H1 (cell line): ENCODE results near the gene SH3RF2. TPM values are rescaled to one million over a fixed set of nuclear protein-coding genes. Genes with fewer than 3 reads are reported as not detected.

Experiments used
- MAFK ChIP-seq: IDR thresholded peaks from 2 replicates; pipeline ENCODE4 v1.6.1; 2012; ENCODE audit warnings: low read depth, mild to moderate bottlenecking, improper control_type of control experiment, low read length
- RAD21 ChIP-seq, 2 experiments: IDR thresholded peaks in 1 of 2; conservative IDR thresholded peaks in 1 of 2; 2 replicates each; pipeline ENCODE4 v1.6.1; 2011; ENCODE audit warnings: low read depth in 2 of 2, low read length in 2 of 2, improper control_type of control experiment in 1 of 2, inconsistent platforms in 1 of 2, mild to moderate bottlenecking in 1 of 2, moderate library complexity in 1 of 2
- SP2 ChIP-seq: IDR thresholded peaks from 2 replicates; pipeline ENCODE4 v1.6.1; 2012; ENCODE audit warnings: mild to moderate bottlenecking, low read length, inconsistent platforms
- TAF7 ChIP-seq: optimal IDR thresholded peaks from 2 replicates; pipeline ENCODE3; 2011; ENCODE audit warnings: low read depth, mild to moderate bottlenecking, inconsistent platforms, low read length, moderate library complexity, borderline replicate concordance
- polyA plus RNA-seq, 7 experiments: library from polyadenylated mRNA; depleted of rRNA in 3 of 7; stranded (reverse) in 5 of 7; unstranded in 2 of 7; fragments of >200 nt in 5 of 7; fragments of 200-250 nt in 2 of 7; gene quantifications; 1 replicate in 5 of 7; 2 replicates in 1 of 7; 4 replicates in 1 of 7; pipeline versions ENCODE4 v1.2.1 to v1.2.3, GENCODE V29; 2011 to 2013; ENCODE audit warnings: missing spikeins in 2 of 7, mixed read lengths in 2 of 7
- total RNA-seq: library from RNA; stranded (reverse); fragmentation: NEBNext Ultra II Directional; extraction: Animal tissue kit (Norgen Biotek cat#: 25700); gene quantifications from 2 replicates; pipeline ENCODE4 v1.2.1, GENCODE V29; 2021
- TF ChIP-seq, protein P1 (sequence below): fragments of 300-600 bp; sonication (generic); IDR thresholded peaks from 2 replicates; pipeline ENCODE4 v1.7.1; 2012; ENCODE audit warnings: low read length, moderate library complexity, mild to moderate bottlenecking, inconsistent platforms; ENCODE audit not compliant: insufficient replicate concordance
- TF ChIP-seq, protein P2 (sequence below): IDR thresholded peaks from 2 replicates; pipeline ENCODE4 v1.6.1; 2012; ENCODE audit warnings: inconsistent platforms

SH3RF2 gene
- total and polyA plus RNA-seq, 2 of the 8 experiments (the other 6 are each of a cell fraction or from before 2014, with no cell fraction given): 0.80 to 0.95 TPM

GRCh38 chr5:145984072-145984471 lies 47.7 kb downstream of the SH3RF2 start (continued):
- TF ChIP-seq, protein P1, sequence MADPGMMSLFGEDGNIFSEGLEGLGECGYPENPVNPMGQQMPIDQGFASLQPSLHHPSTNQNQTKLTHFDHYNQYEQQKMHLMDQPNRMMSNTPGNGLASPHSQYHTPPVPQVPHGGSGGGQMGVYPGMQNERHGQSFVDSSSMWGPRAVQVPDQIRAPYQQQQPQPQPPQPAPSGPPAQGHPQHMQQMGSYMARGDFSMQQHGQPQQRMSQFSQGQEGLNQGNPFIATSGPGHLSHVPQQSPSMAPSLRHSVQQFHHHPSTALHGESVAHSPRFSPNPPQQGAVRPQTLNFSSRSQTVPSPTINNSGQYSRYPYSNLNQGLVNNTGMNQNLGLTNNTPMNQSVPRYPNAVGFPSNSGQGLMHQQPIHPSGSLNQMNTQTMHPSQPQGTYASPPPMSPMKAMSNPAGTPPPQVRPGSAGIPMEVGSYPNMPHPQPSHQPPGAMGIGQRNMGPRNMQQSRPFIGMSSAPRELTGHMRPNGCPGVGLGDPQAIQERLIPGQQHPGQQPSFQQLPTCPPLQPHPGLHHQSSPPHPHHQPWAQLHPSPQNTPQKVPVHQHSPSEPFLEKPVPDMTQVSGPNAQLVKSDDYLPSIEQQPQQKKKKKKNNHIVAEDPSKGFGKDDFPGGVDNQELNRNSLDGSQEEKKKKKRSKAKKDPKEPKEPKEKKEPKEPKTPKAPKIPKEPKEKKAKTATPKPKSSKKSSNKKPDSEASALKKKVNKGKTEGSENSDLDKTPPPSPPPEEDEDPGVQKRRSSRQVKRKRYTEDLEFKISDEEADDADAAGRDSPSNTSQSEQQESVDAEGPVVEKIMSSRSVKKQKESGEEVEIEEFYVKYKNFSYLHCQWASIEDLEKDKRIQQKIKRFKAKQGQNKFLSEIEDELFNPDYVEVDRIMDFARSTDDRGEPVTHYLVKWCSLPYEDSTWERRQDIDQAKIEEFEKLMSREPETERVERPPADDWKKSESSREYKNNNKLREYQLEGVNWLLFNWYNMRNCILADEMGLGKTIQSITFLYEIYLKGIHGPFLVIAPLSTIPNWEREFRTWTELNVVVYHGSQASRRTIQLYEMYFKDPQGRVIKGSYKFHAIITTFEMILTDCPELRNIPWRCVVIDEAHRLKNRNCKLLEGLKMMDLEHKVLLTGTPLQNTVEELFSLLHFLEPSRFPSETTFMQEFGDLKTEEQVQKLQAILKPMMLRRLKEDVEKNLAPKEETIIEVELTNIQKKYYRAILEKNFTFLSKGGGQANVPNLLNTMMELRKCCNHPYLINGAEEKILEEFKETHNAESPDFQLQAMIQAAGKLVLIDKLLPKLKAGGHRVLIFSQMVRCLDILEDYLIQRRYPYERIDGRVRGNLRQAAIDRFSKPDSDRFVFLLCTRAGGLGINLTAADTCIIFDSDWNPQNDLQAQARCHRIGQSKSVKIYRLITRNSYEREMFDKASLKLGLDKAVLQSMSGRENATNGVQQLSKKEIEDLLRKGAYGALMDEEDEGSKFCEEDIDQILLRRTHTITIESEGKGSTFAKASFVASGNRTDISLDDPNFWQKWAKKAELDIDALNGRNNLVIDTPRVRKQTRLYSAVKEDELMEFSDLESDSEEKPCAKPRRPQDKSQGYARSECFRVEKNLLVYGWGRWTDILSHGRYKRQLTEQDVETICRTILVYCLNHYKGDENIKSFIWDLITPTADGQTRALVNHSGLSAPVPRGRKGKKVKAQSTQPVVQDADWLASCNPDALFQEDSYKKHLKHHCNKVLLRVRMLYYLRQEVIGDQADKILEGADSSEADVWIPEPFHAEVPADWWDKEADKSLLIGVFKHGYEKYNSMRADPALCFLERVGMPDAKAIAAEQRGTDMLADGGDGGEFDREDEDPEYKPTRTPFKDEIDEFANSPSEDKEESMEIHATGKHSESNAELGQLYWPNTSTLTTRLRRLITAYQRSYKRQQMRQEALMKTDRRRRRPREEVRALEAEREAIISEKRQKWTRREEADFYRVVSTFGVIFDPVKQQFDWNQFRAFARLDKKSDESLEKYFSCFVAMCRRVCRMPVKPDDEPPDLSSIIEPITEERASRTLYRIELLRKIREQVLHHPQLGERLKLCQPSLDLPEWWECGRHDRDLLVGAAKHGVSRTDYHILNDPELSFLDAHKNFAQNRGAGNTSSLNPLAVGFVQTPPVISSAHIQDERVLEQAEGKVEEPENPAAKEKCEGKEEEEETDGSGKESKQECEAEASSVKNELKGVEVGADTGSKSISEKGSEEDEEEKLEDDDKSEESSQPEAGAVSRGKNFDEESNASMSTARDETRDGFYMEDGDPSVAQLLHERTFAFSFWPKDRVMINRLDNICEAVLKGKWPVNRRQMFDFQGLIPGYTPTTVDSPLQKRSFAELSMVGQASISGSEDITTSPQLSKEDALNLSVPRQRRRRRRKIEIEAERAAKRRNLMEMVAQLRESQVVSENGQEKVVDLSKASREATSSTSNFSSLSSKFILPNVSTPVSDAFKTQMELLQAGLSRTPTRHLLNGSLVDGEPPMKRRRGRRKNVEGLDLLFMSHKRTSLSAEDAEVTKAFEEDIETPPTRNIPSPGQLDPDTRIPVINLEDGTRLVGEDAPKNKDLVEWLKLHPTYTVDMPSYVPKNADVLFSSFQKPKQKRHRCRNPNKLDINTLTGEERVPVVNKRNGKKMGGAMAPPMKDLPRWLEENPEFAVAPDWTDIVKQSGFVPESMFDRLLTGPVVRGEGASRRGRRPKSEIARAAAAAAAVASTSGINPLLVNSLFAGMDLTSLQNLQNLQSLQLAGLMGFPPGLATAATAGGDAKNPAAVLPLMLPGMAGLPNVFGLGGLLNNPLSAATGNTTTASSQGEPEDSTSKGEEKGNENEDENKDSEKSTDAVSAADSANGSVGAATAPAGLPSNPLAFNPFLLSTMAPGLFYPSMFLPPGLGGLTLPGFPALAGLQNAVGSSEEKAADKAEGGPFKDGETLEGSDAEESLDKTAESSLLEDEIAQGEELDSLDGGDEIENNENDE: no peak
- TF ChIP-seq MAFK (no peak), RAD21 (IDR thresholded peaks at IDR 0.05 in 1 of 2, conservative IDR thresholded peaks at IDR 0.05 in 1 of 2; ENCODE audit: low read depth in 2 of 2, low read length in 2 of 2) (no peak), TAF7 (no peak), SP2 (no peak)
- TF ChIP-seq, protein P2, sequence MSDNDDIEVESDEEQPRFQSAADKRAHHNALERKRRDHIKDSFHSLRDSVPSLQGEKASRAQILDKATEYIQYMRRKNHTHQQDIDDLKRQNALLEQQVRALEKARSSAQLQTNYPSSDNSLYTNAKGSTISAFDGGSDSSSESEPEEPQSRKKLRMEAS: no peak
